ENCODE data around the gene EPHA6.
"Not testable (repeated sequence)": the region's sequence is repeated elsewhere in the genome, so short reads cannot be mapped to it uniquely, and the experiment has no call there.

DNA sequence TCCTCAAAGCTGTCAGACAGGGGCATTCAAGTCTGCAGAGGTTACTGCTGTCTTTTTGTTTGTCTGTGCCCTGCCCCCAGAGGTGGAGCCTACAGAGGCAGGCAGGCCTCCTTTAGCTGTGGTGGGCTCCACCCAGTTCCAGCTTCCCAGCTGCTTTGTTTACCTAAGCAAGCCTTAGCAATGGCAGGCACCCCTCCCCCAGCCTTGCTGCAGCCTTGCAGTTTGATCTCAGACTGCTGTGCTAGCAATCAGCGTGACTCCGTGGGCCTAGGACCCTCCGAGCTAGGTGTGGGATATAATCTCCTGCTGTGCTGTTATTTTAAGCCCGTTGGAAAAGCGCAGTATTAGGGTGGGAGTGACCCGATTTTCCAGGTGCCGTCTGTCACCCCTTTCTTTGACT lies 127.7 kb downstream of the EPHA6 start:
- TF ChIP-seq, protein P1, sequence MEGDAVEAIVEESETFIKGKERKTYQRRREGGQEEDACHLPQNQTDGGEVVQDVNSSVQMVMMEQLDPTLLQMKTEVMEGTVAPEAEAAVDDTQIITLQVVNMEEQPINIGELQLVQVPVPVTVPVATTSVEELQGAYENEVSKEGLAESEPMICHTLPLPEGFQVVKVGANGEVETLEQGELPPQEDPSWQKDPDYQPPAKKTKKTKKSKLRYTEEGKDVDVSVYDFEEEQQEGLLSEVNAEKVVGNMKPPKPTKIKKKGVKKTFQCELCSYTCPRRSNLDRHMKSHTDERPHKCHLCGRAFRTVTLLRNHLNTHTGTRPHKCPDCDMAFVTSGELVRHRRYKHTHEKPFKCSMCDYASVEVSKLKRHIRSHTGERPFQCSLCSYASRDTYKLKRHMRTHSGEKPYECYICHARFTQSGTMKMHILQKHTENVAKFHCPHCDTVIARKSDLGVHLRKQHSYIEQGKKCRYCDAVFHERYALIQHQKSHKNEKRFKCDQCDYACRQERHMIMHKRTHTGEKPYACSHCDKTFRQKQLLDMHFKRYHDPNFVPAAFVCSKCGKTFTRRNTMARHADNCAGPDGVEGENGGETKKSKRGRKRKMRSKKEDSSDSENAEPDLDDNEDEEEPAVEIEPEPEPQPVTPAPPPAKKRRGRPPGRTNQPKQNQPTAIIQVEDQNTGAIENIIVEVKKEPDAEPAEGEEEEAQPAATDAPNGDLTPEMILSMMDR (IDR thresholded peaks at IDR 0.05): not testable (repeated sequence)
- not testable (repeated sequence) for TF ChIP-seq EZH2 (IDR thresholded peaks at IDR 0.05; ENCODE audit: borderline replicate concordance, insufficient read depth, low read depth, low read length, poor library complexity, severe bottlenecking)

All from B cell (primary cell).